IMR-90 (cell line): ENCODE data around the gene OR52I1. TPM values are rescaled to one million over a fixed set of nuclear protein-coding genes. Genes with fewer than 3 reads are reported as not detected.

Experiments used
- ATAC-seq: fragments of 200-7000 bp; cut with Tn5 transposase; 2 replicates; pipeline ENCODE4 v1.9.1; 2020; ENCODE audit warnings: low read depth, mild to moderate bottlenecking, moderate library complexity
- BruUV-seq: library from RNA; stranded (reverse); fragments of 400-500 nt; replicated peaks from 2 replicates; lab custom pipeline; 2021; lab: Mats Ljungman, UMichigan
- CTCF ChIA-PET: fragments of 300-600 bp; formaldehyde crosslinking; extraction: SDS; loops from one replicate; lab custom pipeline; 2021; ENCODE audit warnings: antibody characterized with exemption; lab: Yijun Ruan, JAX
- POLR2A ChIA-PET: fragments of 300-600 bp; sonication (Branson Sonifier 250); formaldehyde crosslinking; loops from one replicate; lab custom pipeline; 2022; ENCODE audit warnings: antibody characterized with exemption; ENCODE audit not compliant: unreplicated experiment; lab: Charles Lee
- DNase-seq: peaks from one replicate; pipeline ENCODE4 v3.0.0; 2013
- H2AFZ ChIP-seq: replicated peaks from 2 replicates; pipeline ENCODE3; 2013; ENCODE audit warnings: low read length, mild to moderate bottlenecking; ENCODE audit not compliant: poor library complexity
- H2AK5ac ChIP-seq: 2 replicates; pipeline ENCODE4 v1.6.1; 2013; ENCODE audit warnings: low read depth, low read length, inconsistent platforms
- H2AK9ac ChIP-seq: replicated peaks from 2 replicates; pipeline ENCODE3; 2013; ENCODE audit warnings: mild to moderate bottlenecking, low read depth, low read length, moderate library complexity; ENCODE audit not compliant: poor library complexity
- H2BK120ac ChIP-seq: 2 replicates; pipeline ENCODE4 v1.6.1; 2013; ENCODE audit warnings: low read depth, low read length, inconsistent platforms
- H2BK15ac ChIP-seq: 3 replicates; pipeline ENCODE4 v1.6.1; 2013; ENCODE audit warnings: low read depth, low read length, inconsistent platforms
- H2BK20ac ChIP-seq: 2 replicates; pipeline ENCODE4 v1.6.1; 2013; ENCODE audit warnings: low read depth, mild to moderate bottlenecking, inconsistent platforms, low read length, moderate library complexity
- H2BK5ac ChIP-seq: 2 replicates; pipeline ENCODE4 v1.6.1; 2013; ENCODE audit warnings: mild to moderate bottlenecking, low read depth, low read length, inconsistent platforms; ENCODE audit not compliant: poor library complexity, severe bottlenecking
- H3K14ac ChIP-seq: replicated peaks from 2 replicates; pipeline ENCODE4 v1.6.1; 2013; ENCODE audit warnings: low read depth, low read length, inconsistent platforms
- H3K18ac ChIP-seq: 2 replicates; pipeline ENCODE4 v1.6.1; 2013; ENCODE audit warnings: low read depth, low read length, control low read depth
- H3K23ac ChIP-seq: 2 replicates; pipeline ENCODE4 v1.6.1; 2013; ENCODE audit warnings: low read depth, low read length, inconsistent platforms
- H3K27ac ChIP-seq: 2 replicates; pipeline ENCODE4 v1.5.1; 2013; ENCODE audit warnings: mild to moderate bottlenecking, control low read depth, low read length; ENCODE audit not compliant: insufficient read depth
- H3K27me3 ChIP-seq: 2 replicates; pipeline ENCODE4 v1.6.1; 2013; ENCODE audit warnings: low read length; ENCODE audit not compliant: control insufficient read depth, insufficient read depth
- H3K36me3 ChIP-seq: 2 replicates; pipeline ENCODE4 v1.6.1; 2013; ENCODE audit warnings: low read length, mixed read lengths; ENCODE audit not compliant: control insufficient read depth, insufficient read depth
- H3K4ac ChIP-seq: 2 replicates; pipeline ENCODE4 v1.6.1; 2013; ENCODE audit warnings: low read depth, low read length, inconsistent platforms
- H3K4me1 ChIP-seq: 2 replicates; pipeline ENCODE4 v1.6.1; 2013; ENCODE audit warnings: low read length, mixed read lengths; ENCODE audit not compliant: control insufficient read depth, insufficient read depth
- H3K4me2 ChIP-seq: 2 replicates; pipeline ENCODE4 v1.6.1; 2013; ENCODE audit warnings: low read depth, mild to moderate bottlenecking, control low read depth, low read length, moderate library complexity
- H3K4me3 ChIP-seq: 2 replicates; pipeline ENCODE4 v1.5.1; 2013; ENCODE audit warnings: low read depth, mild to moderate bottlenecking, control low read depth, low read length, moderate library complexity; ENCODE audit not compliant: insufficient read depth
- H3K56ac ChIP-seq: 2 replicates; pipeline ENCODE4 v1.6.1; 2013; ENCODE audit warnings: low read length, inconsistent platforms; ENCODE audit not compliant: insufficient read depth; ENCODE audit errors: extremely low read depth
- H3K79me1 ChIP-seq, 2 experiments: 2 replicates each; pipeline ENCODE4 v1.6.1; 2013; ENCODE audit warnings: low read length in 2 of 2, inconsistent platforms in 1 of 2, low read depth in 1 of 2
- H3K9ac ChIP-seq: 2 replicates; pipeline ENCODE4 v1.6.1; 2013; ENCODE audit warnings: low read depth, low read length, control low read depth
- H3K9me1 ChIP-seq: 2 replicates; pipeline ENCODE4 v1.6.1; 2013; ENCODE audit warnings: low read length, inconsistent platforms; ENCODE audit not compliant: insufficient read depth
- H3K9me3 ChIP-seq: 2 replicates; pipeline ENCODE4 v1.6.1; 2013; ENCODE audit warnings: low read length; ENCODE audit not compliant: control insufficient read depth, insufficient read depth
- H4K20me1 ChIP-seq: 2 replicates; pipeline ENCODE4 v1.6.1; 2013; ENCODE audit warnings: low read length, inconsistent platforms; ENCODE audit not compliant: insufficient read depth
- H4K5ac ChIP-seq: 2 replicates; pipeline ENCODE4 v1.6.1; 2013; ENCODE audit warnings: mild to moderate bottlenecking, low read depth, low read length, control low read depth
- H4K8ac ChIP-seq, 2 experiments: 2 replicates each; pipeline ENCODE4 v1.6.1; 2013; ENCODE audit warnings: low read depth in 2 of 2, low read length in 2 of 2, control low read depth in 1 of 2, inconsistent platforms in 1 of 2
- H4K91ac ChIP-seq: 2 replicates; pipeline ENCODE4 v1.6.1; 2013; ENCODE audit warnings: low read depth, low read length, inconsistent platforms; ENCODE audit not compliant: insufficient read depth
- MAFK ChIP-seq: IDR thresholded peaks from 2 replicates; pipeline ENCODE4 v1.6.1; 2012; ENCODE audit warnings: low read depth, low read length, improper control_type of control experiment
- POLR2A ChIP-seq: IDR thresholded peaks from 2 replicates; pipeline ENCODE4 v1.6.1; 2012; ENCODE audit warnings: mild to moderate bottlenecking, low read depth, low read length
- WGBS, 2 experiments: methylation state at CpG; one replicate each; pipeline versions ENCODE4 v1.1.5 to v1.1.7; 2013; ENCODE audit warnings: missing lambda C conversion rate in 2 of 2; ENCODE audit not compliant: insufficient read length in 1 of 2; ENCODE audit errors: extremely low coverage in 2 of 2; 5-methylcytosine and 5-hydroxymethylcytosine counted together
- dilution Hi-C: fragments of 300-500 bp; cut with HindIII; formaldehyde crosslinking; loops from one replicate; pipeline ENCODE4 v1.14.3; 2018; ENCODE audit warnings: low sequenced_read_pairs; ENCODE audit not compliant: unreplicated experiment
- in situ Hi-C: fragments of 300-500 bp; cut with MboI; formaldehyde crosslinking; loops from 3 replicates; pipeline ENCODE4 v1.14.3; 2019; ENCODE audit warnings: low sequenced_read_pairs, inconsistent platforms, mixed read lengths
- intact Hi-C: fragments of 100-400 bp; cut with micrococcal nuclease; formaldehyde crosslinking; loops from 2 replicates; pipeline ENCODE4 v1.10.0; 2022
- polyA plus RNA-seq, 3 experiments: library from polyadenylated mRNA; depleted of rRNA; stranded (reverse); fragments of >200 nt; gene quantifications; 2 replicates each; pipeline ENCODE4 v1.2.3, GENCODE V29; 2012; ENCODE audit warnings: low replicate concordance in 1 of 3
- total RNA-seq: library from RNA; depleted of rRNA; stranded (reverse); fragments of >200 nt; gene quantifications from 2 replicates; pipeline ENCODE4 v1.2.3, GENCODE V29; 2012

The OR52I1 gene
- total and polyA plus RNA-seq, 2 of the 4 experiments (the other 2 are of a cell fraction) = not detected

- Histone ChIP-seq H3K9me1 (no peaks in the 10 kb centered on the region), H3K4me2 (no peak overlapping the region), H2BK15ac (no peak overlapping the region), H3K4ac (no peak overlapping the region), H3K18ac (no peak overlapping the region), H2BK120ac (no peak overlapping the region), H3K23ac (no peak overlapping the region), H4K5ac (no peak overlapping the region), H3K14ac (no peak overlapping the region), H4K91ac (no peak overlapping the region), H3K9me3 (no peaks in the 10 kb centered on the region), H2BK5ac (no peak overlapping the region), H3K27ac (no peak overlapping the region), H4K8ac (no peak overlapping the region), H4K20me1 (no peaks in the 10 kb centered on the region), H2BK20ac (no peak overlapping the region), H3K4me1 (no peaks in the 10 kb centered on the region), H2AK5ac (no peak overlapping the region), H3K9ac (no peak overlapping the region), H3K56ac (no peak overlapping the region), H2AFZ (no peak overlapping the region), H3K4me3 (no peak overlapping the region), H3K36me3 (no peaks in the 10 kb centered on the region), H3K79me1 (no peaks in the 10 kb centered on the region), H3K27me3 (no peaks in the 10 kb centered on the region; the same call in 1 of the 2 replicates), H2AK9ac (no peak overlapping the region)
- dilution Hi-C loops (no loop called here), intact Hi-C loops (no loop called here), in situ Hi-C loops (no loop called here)
- DNase-seq = no peak
- POLR2A ChIA-PET = no interaction called here
- TF ChIP-seq POLR2A (no peak), MAFK (peak; percentile 79)
- no peak for ATAC-seq
- CTCF ChIA-PET = no interaction called here
- no TSS peak for BruUV-seq
- WGBS, 2 experiments = 29% methylated on average over 1 of the region's 6 CpGs; no CpG with 5 or more reads in 1 of the 2 experiments
Measured at GRCh38 chr11:4578624-4579023, 15.2 kb upstream of the OR52I1 start.
